Measurements from ENCODE around the gene DENND10.

- TF ChIP-seq CTCF (IDR thresholded peaks at IDR 0.05; ENCODE audit: insufficient read depth, low read length, poor library complexity, severe bottlenecking) = no peak
- TF ChIP-seq EZH2phosphoT487 (conservative IDR thresholded peaks at IDR 0.05; ENCODE audit: low read length) = no peak
Observed at GRCh38 chr10:119060107-119060506, 43.8 kb upstream of the DENND10 start.
